CD4-positive, alpha-beta T cell treated with Interleukin-2 at 100 ng/mL for 4 hours (primary cell): ENCODE results near the gene LRRC3C.
A peak's percentile ranks its signal among the peaks of the same experiment; 100 is the strongest.
"Not testable (repeated sequence)": the region's sequence is repeated elsewhere in the genome, so short reads cannot be mapped to it uniquely, and the experiment has no call there.

Experiments used
- DNase-seq: peaks from one replicate; pipeline ENCODE4 v3.0.0-alpha.2; 2020; ENCODE audit warnings: low spot score

The LRRC3C gene

GRCh38 chr17:39946551-39947330 is 19.2 kb downstream of the LRRC3C start:
- DNase-seq = no peak

DNA sequence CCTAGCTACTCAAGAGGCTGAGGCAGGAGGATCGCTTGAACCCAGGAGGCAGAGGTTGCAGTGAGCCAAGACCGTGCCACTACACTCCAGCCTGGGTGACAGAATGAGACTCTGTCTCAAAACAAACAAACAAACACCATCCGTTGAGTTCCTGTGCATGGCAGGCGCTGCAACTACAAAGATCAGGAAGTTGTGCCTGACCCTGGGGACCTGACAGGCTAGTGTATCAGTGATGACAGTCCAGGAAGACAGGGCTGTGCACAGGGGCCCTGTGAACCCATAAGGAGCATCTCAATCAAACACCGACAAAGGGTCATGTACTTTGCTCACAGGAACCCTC is 20.9 kb downstream of the LRRC3C start:
- not testable (repeated sequence) for DNase-seq

- no peak for DNase-seq
These were observed 21.5 kb downstream of the LRRC3C start for GRCh38 chr17:39949028-39949427.

DNA sequence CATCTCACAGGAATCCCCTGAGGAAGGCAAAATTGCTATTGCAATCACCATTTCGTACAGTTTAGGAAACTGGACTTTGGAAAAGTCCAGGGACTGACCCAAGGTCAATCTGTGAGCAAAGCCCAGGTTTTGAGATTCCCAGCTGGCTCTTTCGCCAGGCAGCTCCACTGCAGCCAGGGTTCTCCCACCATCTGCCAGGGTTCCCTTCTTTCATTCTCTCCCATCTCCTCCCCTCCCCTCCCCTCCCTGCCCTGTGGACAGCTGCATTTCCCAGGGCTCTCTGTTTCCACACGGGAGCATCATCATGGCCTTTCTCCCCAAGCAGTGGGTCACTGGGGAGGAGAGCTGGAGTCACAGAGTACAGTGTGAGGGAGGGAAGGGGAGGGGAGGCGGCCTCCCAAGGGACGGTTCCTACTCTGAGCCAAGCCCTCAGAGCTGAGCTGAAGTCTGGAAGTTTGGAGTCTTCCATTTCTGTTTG is 23.4 kb downstream of the LRRC3C start:
- DNase-seq = no peak

DNA sequence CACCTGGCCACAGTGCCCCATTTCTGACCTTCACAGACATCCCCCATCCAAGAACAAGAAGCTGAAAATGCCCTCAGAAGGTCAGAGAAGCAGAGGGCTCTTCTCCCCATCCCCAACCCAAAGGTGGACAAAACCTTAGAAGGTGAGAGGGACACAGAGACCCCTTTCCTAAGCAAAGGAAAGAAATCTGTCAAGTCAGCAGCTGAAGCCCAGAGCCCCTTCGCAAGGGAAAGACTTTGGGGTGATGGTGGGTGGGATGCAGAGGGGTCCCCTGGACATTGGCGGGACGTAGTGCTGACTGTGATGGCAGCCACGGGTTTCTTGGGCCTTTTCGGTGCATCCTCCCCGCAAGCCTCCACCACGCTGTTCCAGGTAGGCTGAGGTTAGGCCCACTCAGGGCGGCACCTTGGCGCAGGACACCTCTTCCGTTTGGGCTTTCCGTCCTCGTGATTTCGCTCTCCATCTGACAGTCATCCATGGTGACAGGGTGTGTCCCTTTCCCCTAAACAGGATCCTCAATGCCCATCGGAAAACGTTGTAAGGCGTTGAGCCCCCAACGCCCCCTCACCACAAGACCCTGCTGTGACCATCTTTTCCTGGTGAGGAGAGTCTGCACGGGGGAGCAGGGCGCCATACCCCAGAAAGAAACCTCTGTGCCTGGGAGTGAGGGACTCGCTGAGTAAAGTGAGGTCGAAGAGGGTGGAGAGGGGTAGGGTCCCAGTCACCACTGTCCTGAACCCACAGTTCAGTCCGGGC is 24.6 kb downstream of the LRRC3C start:
- no peak for DNase-seq

DNA sequence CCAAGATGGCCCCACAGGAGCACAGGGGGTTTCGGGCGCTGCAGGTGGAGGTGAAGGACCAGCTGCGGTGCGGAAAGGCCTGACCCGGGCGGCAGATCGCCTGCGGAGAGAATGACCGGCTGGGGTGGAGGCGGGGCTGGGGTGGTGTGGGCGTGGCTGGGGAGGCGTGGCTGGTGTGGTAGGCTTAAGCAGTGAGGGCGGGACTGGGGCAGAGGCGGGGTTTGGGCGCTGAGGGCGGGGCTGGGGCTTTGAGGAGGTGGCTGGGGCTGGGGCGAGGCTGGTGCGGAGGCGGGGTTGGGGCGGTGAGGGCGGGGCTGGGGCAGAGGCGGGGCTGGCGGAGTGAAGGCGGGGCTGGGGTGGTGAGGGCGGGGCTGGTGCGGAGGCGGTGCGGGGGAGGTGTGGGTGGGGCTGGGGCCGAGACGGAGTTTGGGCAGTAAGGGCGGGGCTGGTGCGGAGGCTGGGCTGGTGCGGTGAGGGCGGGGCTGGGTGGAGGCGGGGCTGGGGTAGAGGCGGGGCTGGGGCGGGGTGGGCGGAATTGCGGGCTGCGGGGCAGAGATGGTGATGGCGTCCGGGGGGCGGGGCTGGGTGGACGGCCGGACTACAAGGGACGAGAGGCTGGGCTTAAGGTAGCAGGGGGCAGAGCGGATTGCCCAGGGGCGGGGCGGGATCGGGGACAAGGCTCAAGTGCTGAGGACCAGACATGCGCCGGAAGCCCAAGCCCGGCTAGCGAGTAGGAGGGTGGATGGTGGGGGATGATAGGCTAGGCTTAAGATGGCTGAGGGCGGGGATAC is 25.3 kb downstream of the LRRC3C start:
- peak; percentile 96 for DNase-seq

GRCh38 chr17:39953471-39953888 is 25.9 kb downstream of the LRRC3C start:
- no peak for DNase-seq

DNA sequence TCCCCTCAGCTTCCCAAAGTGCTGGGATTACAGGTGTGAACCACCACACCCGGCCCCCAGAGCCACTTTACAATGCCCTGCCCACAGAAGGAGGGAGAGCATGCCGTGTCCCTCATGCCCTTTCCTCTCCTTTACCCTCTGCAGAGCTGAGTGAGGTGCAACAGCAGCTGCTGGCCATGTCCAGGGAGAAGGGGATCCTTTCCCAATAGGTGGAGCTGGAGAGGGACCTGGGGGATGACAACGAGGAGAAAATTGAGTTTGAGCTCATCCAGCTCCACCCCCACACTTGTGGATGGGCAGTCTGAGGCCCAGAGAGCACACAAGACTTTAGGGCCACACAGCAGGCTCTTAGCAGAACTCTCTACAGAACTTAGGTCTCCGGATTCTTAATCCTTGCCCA is 27.3 kb downstream of the LRRC3C start:
- DNase-seq = no peak

DNA sequence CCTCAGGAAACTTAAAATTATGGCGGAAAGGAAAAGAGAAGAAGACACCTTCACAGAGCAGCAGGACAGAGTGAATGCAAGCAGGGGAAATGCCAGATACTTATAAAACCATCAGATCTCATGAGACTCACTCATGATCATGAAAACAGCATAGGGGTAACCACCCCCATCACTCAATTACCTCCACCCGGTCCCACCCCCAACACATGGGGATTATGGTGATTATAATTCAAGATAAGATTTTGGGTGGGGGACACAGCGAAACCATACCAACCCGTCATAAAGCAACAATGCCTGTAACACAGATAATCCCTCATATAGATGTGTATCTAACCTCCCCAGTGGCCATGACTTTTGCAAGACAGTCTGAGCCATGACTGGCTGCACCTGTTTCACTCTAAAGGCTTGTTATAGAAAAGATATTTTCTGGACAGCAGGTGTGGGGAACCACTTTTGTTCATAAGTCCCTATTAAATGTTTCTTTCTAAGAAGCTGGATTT is 28.2 kb downstream of the LRRC3C start:
- DNase-seq = no peak

GRCh38 chr17:39960524-39961041 is 33.1 kb downstream of the LRRC3C start:
- no peak for DNase-seq

DNA sequence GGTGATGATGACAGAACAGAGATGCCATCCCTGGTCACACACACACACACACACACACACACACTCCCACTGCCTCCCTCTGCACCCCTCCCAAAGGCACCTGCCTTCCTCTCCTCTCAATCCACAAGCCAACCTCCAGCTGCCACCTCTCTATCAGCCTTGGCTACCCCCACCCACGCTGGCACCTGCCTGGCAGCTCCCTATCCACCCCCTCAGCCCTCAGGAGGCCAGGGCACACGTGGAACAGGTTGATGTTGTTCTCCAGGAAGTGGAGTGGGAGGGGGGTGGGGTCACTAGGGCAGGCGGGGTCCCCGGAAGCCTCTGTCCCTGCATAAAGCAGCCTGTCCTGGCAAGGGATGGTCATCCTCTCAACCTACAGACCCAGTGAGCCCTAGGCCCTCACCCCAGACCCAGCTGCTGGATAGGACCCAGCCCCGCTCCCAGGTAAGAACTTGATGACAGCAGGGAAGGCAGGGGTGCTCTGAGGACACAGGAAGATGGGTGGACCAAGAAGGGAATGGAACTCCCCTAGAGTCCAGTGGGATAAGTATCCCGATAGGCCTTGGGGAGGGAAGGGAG is 35.2 kb downstream of the LRRC3C start, which contains the start of gene GSDMA:
GSDMA (plus strand) TSS at position 363 of the 579 bp plus-strand sequence. CDS start 2,684 bp downstream, outside the sequence.
- DNase-seq = no peak

DNA sequence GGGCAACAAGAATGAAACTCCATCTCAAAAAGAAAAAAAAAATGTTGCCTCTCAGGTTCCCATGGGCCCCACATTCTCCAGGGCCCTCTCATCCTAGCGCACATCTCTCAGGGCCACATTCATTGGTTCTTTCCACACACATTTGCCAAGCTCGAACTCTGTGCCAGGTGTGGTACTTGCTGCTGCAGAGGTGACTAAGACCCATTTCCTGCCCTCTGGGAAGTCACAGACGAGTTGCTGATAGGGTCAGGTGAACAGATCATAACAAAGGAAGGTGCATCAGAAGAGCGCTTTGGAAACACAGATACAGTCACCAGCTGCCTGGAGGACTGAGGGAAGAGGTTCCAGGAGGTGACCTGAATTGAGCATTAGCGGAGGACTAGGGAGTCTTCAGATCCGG is 36.3 kb downstream of the LRRC3C start:
- peak; percentile 75 for DNase-seq

DNA sequence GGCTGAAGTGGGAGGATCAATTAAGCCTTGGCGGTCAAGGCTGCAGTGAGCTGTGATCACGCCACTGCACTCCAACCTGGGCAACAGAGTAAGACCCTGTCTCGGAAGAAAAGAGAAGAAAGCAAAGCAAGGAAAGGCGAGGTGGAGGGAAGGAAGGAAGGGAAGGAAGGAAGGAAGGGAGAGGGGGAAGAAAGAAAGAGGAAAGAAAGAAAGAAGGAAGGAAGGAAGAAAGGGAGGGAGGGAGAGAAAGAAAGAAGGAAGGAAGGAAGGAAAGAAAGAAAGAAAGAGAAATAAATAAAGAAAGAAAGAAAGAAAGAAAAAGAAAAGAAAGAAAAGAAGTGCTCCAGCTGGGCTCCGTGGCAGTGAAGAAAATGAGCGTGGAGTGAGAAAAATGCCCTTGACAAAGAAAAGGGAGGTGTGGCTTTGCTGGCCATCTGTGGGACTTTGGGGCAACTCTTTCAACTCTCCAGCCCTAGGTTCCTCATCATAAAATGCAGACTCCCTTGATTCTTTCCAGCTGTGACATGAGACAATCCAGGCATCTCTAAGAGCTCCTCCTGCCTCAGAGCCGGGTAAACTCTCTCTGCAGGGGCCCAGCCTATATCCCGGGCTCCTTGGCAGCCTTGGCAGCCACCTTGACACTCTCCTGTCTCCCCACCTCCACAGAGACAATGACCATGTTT is 37.6 kb downstream of the LRRC3C start:
- DNase-seq = no peak

GRCh38 chr17:39966771-39967170 is 39.2 kb downstream of the LRRC3C start:
- DNase-seq = no peak

GRCh38 chr17:39968761-39969160 is 41.2 kb downstream of the LRRC3C start:
- no peak for DNase-seq

DNA sequence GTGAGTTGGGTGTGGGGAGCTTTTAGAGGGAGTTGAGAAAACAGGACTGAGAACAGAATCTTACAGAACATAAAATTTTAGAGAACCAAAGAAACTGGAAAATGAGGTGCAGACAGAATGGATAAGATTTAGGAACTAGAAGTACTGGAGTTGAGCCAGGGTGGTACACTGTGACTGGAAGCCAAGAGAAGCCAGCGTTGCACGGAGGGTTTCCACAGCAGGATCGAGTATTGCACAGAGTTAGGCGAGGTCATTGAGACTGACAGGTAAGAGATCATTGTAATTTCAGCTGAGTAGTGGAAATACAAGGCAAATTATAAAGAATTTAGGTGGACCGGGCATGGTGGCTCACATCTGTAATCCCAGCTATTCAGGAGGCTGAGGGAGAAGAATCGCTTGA is 41.8 kb downstream of the LRRC3C start:
- no peak for DNase-seq

GRCh38 chr17:39970157-39970692 is 42.7 kb downstream of the LRRC3C start:
- DNase-seq = no peak

DNA sequence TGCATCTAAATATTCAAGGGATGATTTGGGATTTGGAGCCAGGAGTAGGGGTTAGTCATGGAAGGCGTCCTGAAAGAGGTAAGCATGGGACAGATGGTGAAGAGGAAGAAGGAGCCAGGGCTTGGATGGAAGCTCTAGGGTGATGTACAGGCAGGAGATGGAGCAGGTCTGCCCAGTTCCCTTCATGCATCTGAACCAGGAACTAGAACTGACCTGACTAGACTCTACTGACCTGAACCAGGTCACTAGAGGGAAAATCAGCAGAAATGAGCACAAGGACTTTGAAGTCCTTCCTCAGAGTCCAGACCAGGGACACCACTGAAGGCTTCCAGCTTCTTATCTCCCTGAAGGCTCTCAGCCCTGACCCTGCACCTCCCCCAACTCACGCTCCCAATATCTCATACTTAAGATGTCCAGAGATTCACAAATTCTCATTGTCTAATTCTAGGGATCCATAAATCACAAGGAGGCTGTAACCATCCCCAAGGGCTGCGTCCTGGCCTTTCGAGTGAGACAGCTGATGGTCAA is 43.6 kb downstream of the LRRC3C start:
- DNase-seq = no peak

- no peak for DNase-seq
These were observed 44.7 kb downstream of the LRRC3C start for GRCh38 chr17:39972271-39972670.

GRCh38 chr17:39973496-39973895 is 46.0 kb downstream of the LRRC3C start:
- no peak for DNase-seq

GRCh38 chr17:39974433-39974832 is 46.9 kb downstream of the LRRC3C start:
- no peak for DNase-seq
